Measurements from ENCODE around the gene EN2.

The EN2 gene

GRCh38 chr7:155486783-155487508 is 29.0 kb downstream of the EN2 start:
- no peak for DNase-seq (ENCODE audit: low read depth, low spot score)

GRCh38 chr7:155487509-155488482 is 29.9 kb downstream of the EN2 start:
- DNase-seq (ENCODE audit: low read depth, low spot score) = no peak

- DNase-seq (ENCODE audit: low read depth, low spot score) = no peak
Observed at GRCh38 chr7:155488483-155489127, 30.7 kb downstream of the EN2 start.

- no peak for DNase-seq (ENCODE audit: low read depth, low spot score)
Observed at GRCh38 chr7:155489158-155489840, 31.4 kb downstream of the EN2 start.

GRCh38 chr7:155489862-155490696 is 32.1 kb downstream of the EN2 start:
- DNase-seq (ENCODE audit: low read depth, low spot score) = no peak

- DNase-seq (ENCODE audit: low read depth, low spot score) = no peak
Observed at GRCh38 chr7:155490697-155491628, 33.0 kb downstream of the EN2 start.

- DNase-seq (ENCODE audit: low read depth, low spot score) = no peak
Observed at GRCh38 chr7:155491812-155492211, 33.9 kb downstream of the EN2 start.

- DNase-seq (ENCODE audit: low read depth, low spot score) = no peak
Observed at GRCh38 chr7:155493744-155494538, 36.0 kb downstream of the EN2 start.

GRCh38 chr7:155494551-155494950 is 36.6 kb downstream of the EN2 start:
- DNase-seq (ENCODE audit: low read depth, low spot score) = no peak

- DNase-seq (ENCODE audit: low read depth, low spot score) = no peak
Observed at GRCh38 chr7:155495440-155496248, 37.7 kb downstream of the EN2 start.

- DNase-seq (ENCODE audit: low read depth, low spot score) = no peak
Observed at GRCh38 chr7:155496267-155497005, 38.5 kb downstream of the EN2 start.

- no peak for DNase-seq (ENCODE audit: low read depth, low spot score)
Observed at GRCh38 chr7:155497149-155497901, 39.4 kb downstream of the EN2 start.

- no peak for DNase-seq (ENCODE audit: low read depth, low spot score)
Observed at GRCh38 chr7:155505422-155505793, 47.5 kb downstream of the EN2 start.

GRCh38 chr7:155506854-155507337 is 49.0 kb downstream of the EN2 start:
- no peak for DNase-seq (ENCODE audit: low read depth, low spot score)

GRCh38 chr7:155507576-155507975 is 49.6 kb downstream of the EN2 start:
- DNase-seq (ENCODE audit: low read depth, low spot score) = no peak

Data from astrocyte of the hippocampus (primary cell).